GM18867 (cell line): Measurements from ENCODE around the gene RSPH9.
"Not testable (repeated sequence)": the region's sequence is repeated elsewhere in the genome, so short reads cannot be mapped to it uniquely, and the experiment has no call there.

ENCODE experiments used
- ATAC-seq: cut with Tn5 transposase; IDR thresholded peaks from one replicate; pipeline ENCODE4 v1.9.1; 2021; ENCODE audit warnings: mild to moderate bottlenecking, moderate library complexity; ENCODE audit not compliant: unreplicated experiment

RSPH9 gene

DNA sequence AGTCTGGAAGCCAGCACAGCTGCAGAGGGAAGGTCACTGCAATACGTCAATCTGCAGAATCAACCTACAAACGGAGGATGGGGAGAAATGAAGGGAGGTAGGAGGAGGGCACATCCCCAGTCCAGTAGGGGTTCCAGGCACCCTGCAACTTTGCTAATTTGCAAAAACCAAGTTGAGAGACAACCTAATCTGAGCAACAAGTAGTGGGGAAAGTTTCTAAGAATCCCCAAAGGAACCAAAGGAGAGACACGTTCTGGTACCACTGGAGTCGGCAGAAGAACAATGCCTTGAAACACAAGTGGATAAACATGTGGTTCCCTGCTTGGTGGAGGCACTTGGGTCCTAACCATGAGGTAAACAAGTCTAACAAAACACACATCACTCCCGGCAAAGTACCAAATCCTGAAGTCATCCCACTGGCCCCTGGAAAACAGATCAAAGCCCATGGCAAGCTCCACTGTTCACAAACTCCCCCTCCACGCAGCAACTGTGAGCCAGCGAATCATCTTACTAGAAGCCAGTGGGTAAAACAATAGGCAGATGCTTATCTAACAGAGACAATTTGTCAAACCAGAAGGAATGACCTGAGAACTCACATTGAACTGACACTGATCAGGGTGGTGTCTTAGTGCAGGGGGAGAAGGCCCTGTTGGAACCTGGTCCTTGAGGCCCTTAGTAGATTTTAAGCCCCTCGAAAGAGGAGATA, 38.0 kb downstream of the RSPH9 start:
- no peak for ATAC-seq

DNA sequence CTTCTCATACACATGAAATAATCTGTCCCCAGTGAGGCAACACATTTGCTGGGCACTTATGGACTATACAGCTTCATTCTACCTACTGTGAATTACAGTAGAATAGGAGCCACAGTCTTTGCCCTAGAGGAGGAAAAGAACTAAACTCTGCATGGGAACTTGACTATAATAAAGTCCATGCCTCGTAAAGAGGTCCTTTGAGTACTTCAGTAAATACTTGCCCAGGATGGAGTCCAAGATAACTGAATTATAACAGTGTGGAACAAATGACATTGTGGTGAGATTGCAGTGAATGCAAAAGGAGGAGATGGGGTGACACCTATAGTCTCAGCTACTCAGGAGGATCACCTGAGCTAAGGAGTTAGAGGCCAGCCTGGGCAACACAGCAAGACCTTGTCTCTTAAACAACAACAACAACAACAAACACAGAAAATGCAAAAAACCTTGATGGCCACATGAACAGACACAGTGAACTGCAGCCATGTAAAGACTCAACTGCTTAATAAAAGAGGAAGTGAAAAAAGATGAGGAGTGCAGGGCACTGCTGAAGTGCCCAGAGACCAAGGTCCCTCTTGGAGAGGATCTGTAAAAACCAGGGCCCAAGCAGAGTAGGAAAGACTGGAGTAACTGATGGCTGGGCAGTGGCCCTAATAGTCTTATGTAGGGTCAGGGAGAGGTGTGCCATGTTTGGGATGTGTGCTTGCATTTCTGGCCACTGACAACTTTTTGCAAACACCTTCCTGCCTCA, 39.0 kb downstream of the RSPH9 start:
- ATAC-seq = peak; percentile 59

DNA sequence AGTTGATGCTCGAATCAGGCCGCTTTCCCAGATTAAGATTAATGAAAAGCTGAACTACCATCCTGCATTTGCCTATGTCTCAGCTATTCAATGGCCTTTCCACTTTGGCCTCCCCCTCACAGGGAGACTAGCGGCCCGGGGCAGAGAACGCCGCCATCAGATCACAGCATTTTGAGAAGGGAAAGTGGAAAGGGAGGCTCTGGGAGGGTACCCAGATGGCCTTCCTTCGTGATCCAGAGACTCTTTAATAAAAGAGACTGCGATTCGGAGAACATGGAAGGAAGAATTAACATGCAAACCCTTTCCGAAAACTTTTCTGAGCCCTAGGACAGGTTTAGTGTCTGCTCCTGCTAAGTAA, 42.2 kb downstream of the RSPH9 start:
- ATAC-seq = no peak

DNA sequence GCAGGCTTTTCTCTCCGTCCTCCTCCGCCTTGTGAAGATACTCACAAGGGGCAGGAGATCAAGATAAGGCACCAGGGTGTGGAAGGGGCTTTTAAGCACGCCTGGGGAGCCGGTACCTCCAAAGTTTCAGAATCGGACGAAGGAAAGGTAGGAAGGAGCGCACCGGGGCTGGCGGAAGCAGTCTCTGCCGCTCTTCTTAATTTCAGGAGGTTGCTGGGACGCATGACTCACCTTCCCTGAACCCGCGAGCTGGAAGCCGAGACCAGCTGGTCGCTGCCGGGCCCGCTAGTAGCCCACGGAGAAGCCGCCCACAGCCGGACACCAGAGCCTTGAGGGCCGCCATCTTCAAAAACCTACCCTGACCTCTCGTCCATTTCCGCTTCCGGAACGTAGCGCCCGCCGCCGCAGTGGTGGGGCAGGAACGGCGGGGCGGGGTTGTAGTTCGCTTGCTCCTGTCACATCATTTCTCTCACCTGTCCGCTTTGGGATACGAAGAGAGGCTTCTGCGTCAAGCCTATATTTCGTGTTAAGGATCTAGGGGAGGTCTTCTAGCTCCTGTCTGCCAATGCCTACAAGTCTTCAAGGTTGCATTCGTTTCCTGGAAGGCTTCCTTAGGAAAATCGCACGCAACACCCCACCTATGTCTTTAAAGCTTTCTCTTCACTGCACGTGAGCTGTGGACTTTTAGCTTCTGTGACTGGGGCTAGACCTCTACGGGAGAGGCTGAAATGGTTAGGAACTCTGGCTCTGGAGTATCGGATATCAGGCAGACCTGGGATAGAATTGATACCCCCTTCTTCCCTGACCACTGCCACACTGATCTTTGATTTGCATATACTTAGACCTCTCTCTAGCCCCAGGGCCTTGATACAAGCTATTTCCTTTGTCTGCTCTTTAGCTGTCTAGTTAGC, 42.9 kb downstream of the RSPH9 start, which contains the start of gene MRPS18A:
TSS of gene MRPS18A (minus strand) at position 355 of the 911 bp plus-strand sequence. CDS start at position 343, 12 bp downstream.
- ATAC-seq = peak; percentile 91

DNA sequence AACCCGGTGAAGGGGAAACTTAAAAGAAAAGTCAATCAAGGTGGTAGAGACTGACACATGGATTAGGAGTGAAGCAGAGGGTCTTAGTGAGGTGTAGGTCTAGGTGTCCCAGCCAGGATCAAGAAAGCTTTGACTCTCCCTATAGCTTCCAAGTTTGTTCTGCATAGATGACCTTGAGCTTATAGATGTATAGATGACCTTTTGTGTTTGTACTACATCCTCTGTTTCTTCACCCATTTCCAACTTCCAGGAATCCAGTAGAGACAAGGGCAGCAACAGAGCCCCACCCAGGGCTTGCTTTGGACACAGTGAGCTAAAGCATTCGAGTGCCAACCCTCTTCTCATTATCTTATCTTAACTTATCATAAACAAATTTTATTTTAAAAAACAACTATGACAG, 44.6 kb downstream of the RSPH9 start:
- ATAC-seq = no peak

DNA sequence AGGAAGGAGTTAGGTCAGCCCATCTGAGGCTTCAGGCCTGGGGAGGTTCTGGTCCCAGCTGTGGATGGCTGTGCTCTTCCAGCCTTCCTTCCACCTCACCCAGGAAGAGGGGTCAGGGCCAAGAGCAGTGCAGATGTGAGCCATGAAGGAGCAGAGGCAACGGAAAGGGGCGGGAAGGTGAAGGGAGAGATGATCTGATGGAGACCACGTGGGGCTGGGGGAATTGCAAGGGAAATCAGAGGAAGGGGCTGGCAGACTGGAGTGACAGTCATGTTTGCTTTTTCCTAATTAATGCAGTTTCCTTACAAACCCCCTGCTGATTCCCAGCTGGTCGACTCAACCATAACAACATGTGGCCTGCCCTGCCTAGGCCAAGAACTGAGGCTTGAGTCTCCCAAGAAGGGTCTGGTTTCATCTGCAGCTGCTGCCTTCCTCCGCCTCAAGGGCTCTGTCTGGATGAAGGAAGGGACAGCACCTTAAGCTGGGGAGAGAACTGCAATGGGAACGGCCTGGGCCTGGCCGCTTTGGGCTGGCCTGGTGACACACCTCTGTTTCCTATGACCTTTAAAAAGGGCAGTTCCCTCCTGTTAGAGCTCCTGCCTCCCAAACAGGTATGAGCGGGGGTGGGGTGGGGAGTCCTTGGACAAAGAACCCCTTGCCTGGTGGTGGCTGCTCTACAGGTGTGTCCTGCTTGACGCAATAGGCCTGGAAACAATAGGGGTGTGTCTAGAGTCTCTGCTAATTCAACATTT, 50.6 kb downstream of the RSPH9 start:
- no peak for ATAC-seq

DNA sequence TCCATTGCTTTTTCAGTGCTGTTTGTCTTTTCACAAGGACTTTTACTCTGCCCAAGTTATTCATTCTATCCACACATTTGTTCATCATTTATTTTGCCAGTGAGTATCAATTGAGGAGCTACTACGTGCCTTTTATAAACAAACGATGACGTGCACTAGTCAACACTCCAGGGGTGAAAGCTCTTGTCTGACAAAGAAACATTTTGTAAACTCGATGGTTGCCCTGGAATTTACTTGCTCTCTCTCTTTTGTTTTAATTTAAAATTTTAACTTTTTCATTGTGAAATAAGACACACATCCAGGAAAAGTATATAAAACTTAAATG, 51.1 kb downstream of the RSPH9 start:
- ATAC-seq = no peak

DNA sequence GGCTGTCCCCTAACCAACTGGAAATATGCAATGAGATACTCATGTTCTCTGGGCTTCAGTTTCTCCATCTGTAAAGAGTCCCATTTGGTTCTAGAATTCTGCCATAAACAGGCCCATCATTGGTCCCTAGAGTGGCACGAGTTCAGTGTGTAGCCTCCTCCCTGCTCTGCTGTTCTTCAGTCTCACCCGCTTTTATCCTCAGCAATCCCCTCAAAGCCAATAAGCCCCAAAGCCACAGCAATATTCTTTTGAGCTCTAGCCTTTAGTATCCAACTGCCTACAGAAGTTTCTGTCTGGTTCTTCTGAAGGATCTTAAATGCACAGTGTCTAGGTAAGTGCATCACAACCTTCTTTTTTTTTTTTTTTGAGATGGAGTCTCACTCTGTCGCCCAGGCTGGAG, 52.6 kb downstream of the RSPH9 start:
- ATAC-seq = no peak

DNA sequence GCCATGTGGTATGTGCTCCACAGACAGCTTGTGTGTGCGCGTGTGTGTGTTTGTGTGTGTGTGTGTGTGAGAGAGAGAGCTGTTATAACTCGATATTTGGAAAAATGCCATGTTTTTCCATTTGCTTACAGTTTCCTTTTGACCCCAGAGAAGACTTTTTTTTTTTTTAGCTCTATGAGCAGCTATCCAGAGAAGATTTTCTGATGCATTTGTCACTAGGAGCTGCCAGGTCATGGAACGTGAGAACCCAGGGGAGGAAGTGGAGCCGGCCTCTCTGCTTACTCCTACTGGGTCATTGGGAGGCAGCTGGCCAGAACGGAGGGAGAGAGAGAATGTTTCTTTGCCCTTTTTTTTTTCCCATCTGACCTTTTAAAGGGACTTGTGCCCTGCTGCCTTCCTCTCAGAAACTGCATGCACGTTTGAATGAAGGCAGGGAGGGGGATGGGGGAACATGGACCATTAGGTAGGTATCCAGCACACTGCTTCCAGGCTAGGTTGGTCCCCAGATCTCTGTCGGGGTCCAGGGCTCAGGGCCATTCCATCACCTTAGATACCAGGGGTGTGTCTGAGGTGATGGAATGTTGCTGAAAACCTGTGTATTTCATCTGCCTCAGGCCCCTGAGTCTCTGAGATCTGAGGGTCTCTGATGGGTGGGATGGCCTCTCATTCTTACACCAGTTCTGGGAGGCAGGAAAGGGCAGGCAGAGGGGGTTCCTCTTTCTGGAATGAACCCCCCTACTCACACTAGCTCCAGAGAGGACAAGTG, 53.9 kb downstream of the RSPH9 start:
- ATAC-seq = no peak

DNA sequence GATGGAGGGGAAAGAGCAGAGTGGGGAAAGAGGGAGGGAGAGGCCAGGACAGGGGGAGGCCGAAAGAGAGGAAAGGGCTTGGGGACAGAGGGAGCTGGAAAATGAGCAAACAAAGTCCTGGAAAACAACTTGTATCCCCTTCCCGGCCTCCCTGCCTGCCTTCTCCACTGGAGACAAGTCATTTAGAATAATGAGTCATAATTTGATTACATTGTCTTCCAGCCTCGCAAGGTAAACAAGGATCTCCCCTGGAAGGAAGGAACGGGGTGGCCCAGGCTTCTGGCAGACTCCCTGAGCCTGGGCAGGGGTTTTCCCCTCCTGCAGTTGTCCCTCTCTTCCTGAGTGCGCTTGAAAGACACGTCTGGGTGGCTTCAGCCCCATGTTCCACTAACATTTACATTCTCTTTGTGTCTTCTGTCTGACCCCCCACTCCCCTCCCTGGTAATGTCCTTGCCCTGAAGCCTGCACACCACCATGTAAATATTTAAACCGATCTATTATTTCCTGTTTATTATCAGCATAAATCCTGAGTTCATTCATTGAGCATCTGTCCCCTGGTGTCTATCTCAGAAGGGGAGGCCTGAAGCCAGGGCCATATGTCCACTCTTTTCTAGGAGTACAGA, 54.8 kb downstream of the RSPH9 start:
- ATAC-seq = no peak

DNA sequence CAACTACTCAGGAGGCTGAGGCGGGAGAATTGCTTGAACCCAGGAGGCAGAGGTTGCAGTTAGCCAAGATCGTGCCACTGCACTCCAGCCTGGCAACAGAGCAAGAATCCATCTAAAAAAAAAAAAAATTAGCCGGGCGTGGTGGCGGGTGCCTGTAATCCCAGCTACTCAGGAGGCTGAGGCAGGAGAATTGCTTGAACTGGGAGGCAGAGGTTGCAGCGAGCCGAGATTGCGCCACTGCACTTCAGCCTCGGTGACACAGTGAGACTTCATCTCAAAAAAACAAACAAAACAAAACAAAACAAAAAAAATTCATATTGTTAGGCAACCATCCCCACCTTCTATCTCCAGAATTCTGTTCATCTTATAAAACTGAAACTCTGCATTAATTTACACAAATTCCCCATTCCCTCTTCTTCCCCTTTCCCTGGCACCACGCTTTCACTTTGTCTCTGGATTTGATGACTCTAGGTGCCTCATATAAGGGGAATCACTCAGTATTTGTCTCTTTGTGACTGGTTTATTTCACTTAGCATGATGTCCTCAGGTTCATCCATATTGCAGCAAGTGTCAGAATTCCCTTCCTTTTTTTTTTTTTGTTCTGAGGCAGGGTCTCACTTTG, 56.2 kb downstream of the RSPH9 start:
- ATAC-seq = not testable (repeated sequence)

DNA sequence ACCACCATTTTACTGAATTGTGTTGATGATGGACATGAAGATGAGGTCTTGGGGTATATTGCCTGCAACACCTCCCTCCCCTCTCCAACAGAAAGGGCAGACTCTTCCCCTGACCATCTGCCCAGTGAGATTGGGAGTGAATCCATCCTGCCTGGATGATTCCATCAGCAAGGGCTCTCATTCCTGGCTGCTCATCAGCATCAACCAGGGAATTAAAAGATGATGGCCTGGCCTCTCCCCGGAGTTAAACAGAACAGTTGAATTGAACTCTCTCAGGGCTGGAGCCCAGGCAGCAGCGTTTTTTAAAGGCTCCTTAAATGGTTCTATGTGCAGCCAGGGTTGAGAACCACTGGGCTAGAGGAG, 57.3 kb downstream of the RSPH9 start:
- no peak for ATAC-seq

DNA sequence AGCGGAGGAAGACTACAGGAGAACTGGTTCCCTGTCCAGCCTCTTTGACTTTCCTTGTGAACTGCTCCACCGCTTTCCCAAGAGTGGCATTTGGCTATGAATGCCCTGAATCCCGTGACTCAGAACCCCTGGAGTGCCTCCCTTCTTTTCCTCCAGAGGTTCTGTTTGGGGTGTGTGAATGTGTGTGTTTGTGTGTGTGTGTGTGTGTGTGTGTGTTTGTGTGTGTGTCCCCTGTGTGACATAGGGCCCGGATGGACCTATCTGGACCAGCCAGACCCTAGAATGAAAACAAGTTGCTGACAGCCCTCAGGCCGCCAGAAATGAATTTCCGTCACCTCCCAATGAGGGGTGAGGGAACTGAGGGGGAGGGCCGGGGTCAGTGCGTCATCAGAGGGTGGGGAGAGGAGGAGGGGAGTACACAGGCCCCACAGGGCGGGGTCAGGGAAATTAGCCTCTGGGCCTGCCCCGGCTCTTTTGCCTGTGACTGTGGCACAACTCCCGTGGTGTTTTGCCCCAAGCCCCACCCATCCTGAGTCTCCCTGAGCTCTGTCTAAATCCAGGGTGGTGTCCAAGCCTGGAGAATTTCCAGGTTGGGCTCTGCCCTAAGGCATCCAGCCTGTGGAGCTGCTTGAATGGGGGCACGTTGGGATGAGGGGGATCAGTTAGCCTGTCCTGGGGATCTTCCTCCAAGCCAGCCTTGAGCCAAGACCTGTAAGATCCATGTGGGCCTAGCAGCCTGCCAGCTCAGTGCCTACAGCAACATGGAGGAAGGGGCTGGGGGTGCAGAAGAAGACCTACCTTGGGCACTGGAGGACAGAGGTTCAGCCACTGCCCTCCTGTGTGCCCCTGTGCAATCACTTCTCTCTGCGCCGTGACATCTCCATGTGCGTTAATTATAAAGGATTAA, 58.0 kb downstream of the RSPH9 start:
- ATAC-seq = no peak

DNA sequence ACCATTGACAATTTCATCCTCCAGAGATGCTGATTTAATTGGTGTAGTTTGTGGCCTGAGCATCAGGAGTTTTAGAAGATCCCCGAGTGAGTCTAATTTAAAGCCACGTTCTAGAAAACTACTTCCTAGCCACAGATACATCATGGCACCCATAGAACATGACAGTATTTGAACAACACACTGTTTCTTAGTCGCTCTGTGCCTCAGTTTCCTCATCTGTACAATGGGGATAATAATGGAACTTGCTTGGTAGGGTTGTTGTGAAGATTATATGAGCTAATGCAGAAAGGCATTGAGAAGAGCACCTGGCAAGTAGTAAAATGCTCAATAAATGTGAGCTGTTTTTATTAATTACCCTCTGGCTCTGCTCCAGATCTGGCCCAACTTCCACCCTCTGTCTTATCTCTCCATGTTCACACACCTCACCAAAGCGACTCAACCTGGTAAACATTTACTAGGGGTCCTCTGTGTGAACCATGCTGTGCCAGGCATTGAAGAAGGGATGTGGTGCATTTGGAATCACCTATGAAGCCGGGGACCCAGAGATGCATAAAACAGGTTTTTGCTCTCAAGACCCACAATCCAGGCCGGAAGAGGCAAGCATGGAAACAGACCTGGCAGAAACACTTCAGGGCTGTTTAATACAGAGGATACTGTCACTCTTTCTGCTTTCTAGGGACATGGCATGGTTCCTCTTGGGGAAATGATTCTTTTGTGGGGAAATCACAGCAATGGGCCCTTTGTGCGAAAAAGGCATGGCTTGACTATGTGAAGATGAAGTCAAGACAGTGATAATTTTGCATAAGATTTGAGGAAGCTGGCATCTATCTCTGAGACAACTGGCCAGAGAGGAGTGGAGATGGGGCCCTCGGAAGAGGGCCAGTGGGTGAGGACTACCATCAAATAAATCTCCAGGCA, 58.9 kb downstream of the RSPH9 start:
- ATAC-seq = no peak

DNA sequence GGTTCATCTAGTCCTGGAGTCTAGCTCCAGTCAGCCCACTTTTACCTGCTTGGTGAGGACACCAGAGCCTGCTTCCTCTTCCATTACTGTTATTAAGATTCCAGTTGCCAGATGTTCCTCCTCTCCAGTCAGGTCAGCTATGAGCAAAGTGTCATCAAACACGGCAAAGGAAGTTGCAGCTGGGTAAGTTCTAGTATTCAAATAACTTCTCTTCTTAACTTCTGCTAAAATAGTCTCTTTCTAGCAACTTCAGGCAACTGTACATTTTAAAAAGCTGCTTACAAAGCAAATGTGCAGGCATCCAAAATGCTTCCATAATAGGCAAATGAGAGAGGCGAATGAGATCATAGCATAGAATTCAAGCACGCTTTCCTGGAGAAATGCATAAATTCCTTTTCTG, 61.2 kb downstream of the RSPH9 start:
- ATAC-seq = peak; percentile 35

DNA sequence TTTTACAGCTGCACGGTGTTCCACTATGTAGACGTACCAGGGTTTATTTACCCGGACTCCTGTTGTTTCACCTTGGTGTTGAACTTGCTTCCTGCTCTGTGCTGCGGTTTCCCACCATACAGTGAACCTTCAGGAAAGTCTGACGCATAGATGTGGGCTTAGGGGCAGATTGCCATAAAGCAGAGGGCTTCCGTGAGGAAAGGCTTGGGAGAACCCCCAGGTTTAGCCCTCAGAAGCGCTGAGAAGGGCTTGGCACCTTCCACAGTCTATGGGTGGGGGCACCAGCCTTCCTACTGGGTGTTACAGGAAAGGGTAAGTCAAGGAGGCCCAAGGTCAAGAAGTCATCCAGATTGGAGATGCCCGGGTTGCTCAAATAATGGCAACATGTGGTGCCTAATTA, 62.0 kb downstream of the RSPH9 start:
- no peak for ATAC-seq

DNA sequence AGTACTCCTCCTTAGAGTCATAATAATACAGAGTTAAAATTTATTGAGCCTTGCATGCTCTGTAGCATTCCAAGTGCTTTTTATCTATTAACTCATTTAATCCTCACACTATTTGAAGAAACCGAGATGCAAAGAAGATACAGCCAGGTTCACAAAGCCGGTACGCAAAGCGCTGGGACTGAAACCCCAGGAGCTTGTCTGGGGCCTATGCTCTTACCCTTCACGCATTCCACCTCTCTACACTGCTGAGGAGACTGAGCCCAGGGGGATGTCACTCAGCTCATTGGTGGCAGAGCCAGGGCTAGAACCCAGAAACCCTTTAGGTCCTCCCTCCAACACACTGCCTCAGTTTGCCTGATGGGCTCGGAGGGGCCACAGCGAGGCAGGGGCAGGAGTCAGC, 62.4 kb downstream of the RSPH9 start:
- no peak for ATAC-seq
